ENCODE results near the gene PHLDA1. TPM values are rescaled to one million over a fixed set of nuclear protein-coding genes. Genes with fewer than 3 reads are reported as not detected.

The PHLDA1 gene
- total and polyA plus RNA-seq, 2 of the 13 experiments (the other 11 are each of a cell fraction or from before 2014, with no cell fraction given): 33.8 to 41.0 TPM

- TF ChIP-seq ARID4A (CRISPR knock-in tag; IDR thresholded peaks at IDR 0.05; ENCODE audit: borderline replicate concordance) (no peak), HBP1 (CRISPR knock-in tag; IDR thresholded peaks at IDR 0.05; ENCODE audit: low read depth) (no peak), ZFP41 (CRISPR knock-in tag; IDR thresholded peaks at IDR 0.05; ENCODE audit: borderline replicate concordance) (no peak), ZNF615 (CRISPR knock-in tag; IDR thresholded peaks at IDR 0.05; ENCODE audit: borderline replicate concordance) (no peak), E2F2 (CRISPR knock-in tag; IDR thresholded peaks at IDR 0.05; ENCODE audit: borderline replicate concordance) (no peak), TMF1 (CRISPR knock-in tag; IDR thresholded peaks at IDR 0.05; ENCODE audit: low read depth) (no peak), GLI4 (CRISPR knock-in tag; IDR thresholded peaks at IDR 0.05; ENCODE audit: borderline replicate concordance) (no peak), ZBTB44 (CRISPR knock-in tag; IDR thresholded peaks at IDR 0.05) (no peak)
These were observed 23.1 kb downstream of the PHLDA1 start (continued) for GRCh38 chr12:76008428-76008827.
